ENCODE measurements around the gene TBC1D26.
"Not testable (repeated sequence)": the region's sequence is repeated elsewhere in the genome, so short reads cannot be mapped to it uniquely, and the experiment has no call there.

- not testable (repeated sequence) for TF ChIP-seq YY1 (IDR thresholded peaks at IDR 0.05; ENCODE audit: insufficient read depth, insufficient read length); ZNF274 (IDR thresholded peaks at IDR 0.05; ENCODE audit: low read depth, low read length); SUZ12 (IDR thresholded peaks at IDR 0.05; ENCODE audit: extremely low read depth, insufficient read depth, insufficient read length)
These were observed 7.2 kb downstream of the TBC1D26 start for GRCh38 chr17:15739259-15739658.
